SH-SY5Y (cell line): Measurements from ENCODE around the gene USP47.

Source experiments
- GATA2 ChIP-seq: IDR thresholded peaks from 2 replicates; pipeline ENCODE4 v1.6.1; 2011; ENCODE audit warnings: mild to moderate bottlenecking, low read depth, low read length
- GATA3 ChIP-seq: IDR thresholded peaks from 2 replicates; pipeline ENCODE4 v1.6.1; 2011; ENCODE audit warnings: low read depth, mild to moderate bottlenecking, low read length, moderate library complexity

DNA sequence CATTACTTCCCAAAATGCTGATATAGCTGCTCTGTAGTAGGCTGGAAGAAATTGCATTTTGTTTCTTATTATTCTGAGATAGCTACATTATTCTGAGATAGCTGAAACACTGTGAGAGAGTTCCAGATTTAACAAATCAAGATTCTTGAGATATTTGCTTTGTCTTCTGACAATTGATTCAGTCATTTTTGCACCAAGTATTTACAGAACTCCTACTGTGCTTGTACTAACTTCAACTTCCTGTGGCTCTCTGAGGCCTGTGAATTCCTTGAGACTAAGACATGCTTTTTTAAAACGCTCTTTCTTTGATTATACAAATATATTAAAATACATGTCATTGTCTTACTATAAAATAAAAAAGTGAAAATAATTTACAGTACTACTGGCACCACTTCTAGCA, 52.7 kb downstream of the USP47 start:
- TF ChIP-seq GATA2 (no peak), GATA3 (no peak)
